GM12878 (cell line): ENCODE results near the gene CNPY2. TPM values are rescaled to one million over a fixed set of nuclear protein-coding genes. Genes with fewer than 3 reads are reported as not detected.

Source experiments
- BCL3 ChIP-seq: IDR thresholded peaks from 2 replicates; pipeline ENCODE4 v1.6.1; 2011; ENCODE audit warnings: borderline replicate concordance, low read depth, mild to moderate bottlenecking, moderate library complexity, low read length; ENCODE audit not compliant: insufficient read depth, poor library complexity, severe bottlenecking
- BHLHE40 ChIP-seq, 2 experiments: fragments of 450-650 bp in 1 of 2; IDR thresholded peaks; 2 replicates each; pipeline ENCODE4 v1.6.1; 2011 to 2017; ENCODE audit warnings: low read depth in 2 of 2, borderline replicate concordance in 1 of 2, improper control_type of control experiment in 1 of 2, low read length in 1 of 2, mild to moderate bottlenecking in 1 of 2
- CBX3 ChIP-seq: fragments of 200-600 bp; sonication (generic); IDR thresholded peaks from 2 replicates; pipeline ENCODE4 v1.6.1; 2016; ENCODE audit warnings: low read depth, borderline replicate concordance
- E2F8 ChIP-seq: fragments of 450-650 bp; IDR thresholded peaks from 2 replicates; pipeline ENCODE4 v1.6.1; 2018; ENCODE audit warnings: mild to moderate bottlenecking, low read depth, moderate library complexity; ENCODE audit not compliant: partially characterized antibody
- KLF5 ChIP-seq: fragments of 450-650 bp; IDR thresholded peaks from 2 replicates; pipeline ENCODE4 v1.6.1; 2014; ENCODE audit warnings: mild to moderate bottlenecking; ENCODE audit not compliant: partially characterized antibody
- MYC ChIP-seq: IDR thresholded peaks from 2 replicates; pipeline ENCODE4 v1.6.1; 2011; ENCODE audit warnings: mild to moderate bottlenecking, low read length, moderate library complexity, inconsistent platforms; ENCODE audit not compliant: insufficient read depth, insufficient replicate concordance, insufficient read length, severe bottlenecking
- NFIC ChIP-seq: IDR thresholded peaks from 2 replicates; pipeline ENCODE4 v1.6.1; 2012; ENCODE audit warnings: low read depth, mild to moderate bottlenecking, inconsistent platforms, low read length, moderate library complexity
- NFYA ChIP-seq: IDR thresholded peaks from 2 replicates; pipeline ENCODE4 v1.6.1; 2011; ENCODE audit warnings: low read depth, mild to moderate bottlenecking, low read length, improper control_type of control experiment, borderline replicate concordance
- NRF1 ChIP-seq: conservative IDR thresholded peaks from 2 replicates; pipeline ENCODE4 v1.6.1; 2011; ENCODE audit warnings: mild to moderate bottlenecking, low read depth, low read length, improper control_type of control experiment
- PAX8 ChIP-seq: fragments of 450-650 bp; IDR thresholded peaks from 2 replicates; pipeline ENCODE4 v1.6.1; 2017; ENCODE audit warnings: mild to moderate bottlenecking, moderate library complexity
- PML ChIP-seq: IDR thresholded peaks from 2 replicates; pipeline ENCODE4 v1.6.1; 2012; ENCODE audit warnings: low read length, inconsistent platforms
- RELA ChIP-seq: fragments of 450-650 bp; IDR thresholded peaks from 2 replicates; pipeline ENCODE4 v1.8.0; 2014; ENCODE audit warnings: borderline replicate concordance; ENCODE audit not compliant: partially characterized antibody
- SPI1 ChIP-seq: IDR thresholded peaks from 2 replicates; pipeline ENCODE4 v1.6.1; 2011; ENCODE audit warnings: low read depth, mild to moderate bottlenecking, low read length, moderate library complexity, borderline replicate concordance; ENCODE audit not compliant: insufficient read depth
- SREBF1 ChIP-seq: IDR thresholded peaks from 2 replicates; pipeline ENCODE4 v1.6.1; 2012; ENCODE audit warnings: mild to moderate bottlenecking, low read length
- STAT1 ChIP-seq: fragments of 450-650 bp; conservative IDR thresholded peaks from 2 replicates; pipeline ENCODE4 v1.6.1; 2014; ENCODE audit warnings: antibody characterized with exemption, mild to moderate bottlenecking
- SUZ12 ChIP-seq: fragments of 200-600 bp; sonication (generic); IDR thresholded peaks from one replicate; pipeline ENCODE4 v1.6.1; 2018; ENCODE audit warnings: antibody characterized with exemption, mild to moderate bottlenecking; ENCODE audit not compliant: unreplicated experiment
- polyA plus RNA-seq, 11 experiments: library from polyadenylated mRNA; depleted of rRNA in 4 of 11; unstranded in 6 of 11; stranded (reverse) in 5 of 11; fragments of >200 nt; fragmentation: Nextera tagmentation in 4 of 11; fragmentation: Illumina TruSeq in 1 of 11; extraction: Ambion mirVana in 4 of 11; extraction: Trizol in 1 of 11; gene quantifications; 1 replicate in 1 of 11; 2 replicates in 10 of 11; pipeline versions ENCODE4 v1.2.1 to v1.2.3, GENCODE V29; 2011 to 2016; ENCODE audit warnings: inconsistent platforms in 2 of 11, missing spikeins in 2 of 11, low read depth in 1 of 11
- total RNA-seq, 4 experiments: library from RNA; depleted of rRNA in 3 of 4; stranded (reverse); fragments of >200 nt in 3 of 4; fragmentation: Illumina TruSeq in 1 of 4; extraction: Trizol in 1 of 4; gene quantifications; 2 replicates each; pipeline versions ENCODE4 v1.2.1 to v1.2.3, GENCODE V29; 2013 to 2021
- TF ChIP-seq, protein P1 (sequence below): IDR thresholded peaks from 2 replicates; pipeline ENCODE4 v1.6.1; 2012; ENCODE audit warnings: low read depth, low read length, improper control_type of control experiment
- TF ChIP-seq, protein P2 (sequence below): fragments of 450-650 bp; formaldehyde crosslinking; IDR thresholded peaks from 2 replicates; pipeline ENCODE4 v1.4.0; 2020; ENCODE audit warnings: mild to moderate bottlenecking, moderate library complexity

CNPY2 gene
- total and polyA plus RNA-seq, 10 of the 15 experiments (the other 5 are each of a cell fraction or from before 2014, with no cell fraction given), result 25.0 to 276 (median 87.8) TPM

DNA sequence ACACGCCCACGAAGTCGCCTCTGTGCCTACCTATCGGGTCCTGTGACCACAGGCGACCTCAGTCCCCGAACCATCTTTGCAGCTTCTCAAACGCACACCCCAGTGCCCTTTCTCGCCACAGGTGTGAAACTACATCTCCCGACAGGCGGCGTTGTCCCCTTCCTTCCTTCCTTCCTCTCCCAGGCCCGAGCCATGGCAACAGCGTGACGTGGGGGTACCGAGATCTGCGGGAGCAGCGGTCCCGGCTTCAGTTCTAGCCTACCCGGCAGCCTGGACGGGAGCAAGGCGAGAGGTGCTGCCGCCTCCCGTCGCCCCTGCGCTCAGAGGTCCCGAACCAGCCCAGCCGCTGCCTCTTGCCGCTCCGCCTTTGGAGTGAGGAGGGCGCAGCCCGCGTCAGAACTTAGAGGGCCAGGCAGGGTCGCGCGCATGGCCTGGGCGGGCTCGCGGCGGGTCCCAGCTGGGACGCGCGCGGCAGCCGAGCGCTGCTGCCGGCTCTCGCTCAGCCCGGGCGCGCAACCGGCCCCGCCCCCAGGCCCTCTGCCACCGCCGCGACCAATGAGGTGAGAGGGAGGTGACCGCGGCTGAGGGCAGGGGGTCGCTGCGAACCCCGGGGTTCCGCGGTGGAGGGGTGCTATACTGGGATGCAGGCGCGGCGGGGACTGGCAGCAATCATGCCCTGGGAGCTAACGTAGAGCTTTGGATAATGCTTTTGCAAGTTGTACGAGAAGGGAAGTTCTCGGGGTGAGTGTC, 48.9 kb downstream of the CNPY2 start, which contains the start of gene COQ10A (continued):
- TF ChIP-seq BCL3 (no peak), CBX3 (no peak), MYC (no peak), RELA (no peak), SUZ12 (no peak), NFYA (no peak), STAT1 (no peak), NRF1 (no peak), PML (no peak), BHLHE40 (IDR thresholded peaks at IDR 0.05; ENCODE audit: borderline replicate concordance in 1 of 2, low read depth in 2 of 2, low read length in 1 of 2) (peak in 1 of 2 experiments; percentile 55; a peak in 2 of 4 replicates), E2F8 (no peak), KLF5 (peak; percentile 41), SREBF1 (no peak), NFIC (no peak), SPI1 (peak; percentile 32; the same call in 1 of the 2 replicates), PAX8 (no peak)
- TF ChIP-seq, protein P1, sequence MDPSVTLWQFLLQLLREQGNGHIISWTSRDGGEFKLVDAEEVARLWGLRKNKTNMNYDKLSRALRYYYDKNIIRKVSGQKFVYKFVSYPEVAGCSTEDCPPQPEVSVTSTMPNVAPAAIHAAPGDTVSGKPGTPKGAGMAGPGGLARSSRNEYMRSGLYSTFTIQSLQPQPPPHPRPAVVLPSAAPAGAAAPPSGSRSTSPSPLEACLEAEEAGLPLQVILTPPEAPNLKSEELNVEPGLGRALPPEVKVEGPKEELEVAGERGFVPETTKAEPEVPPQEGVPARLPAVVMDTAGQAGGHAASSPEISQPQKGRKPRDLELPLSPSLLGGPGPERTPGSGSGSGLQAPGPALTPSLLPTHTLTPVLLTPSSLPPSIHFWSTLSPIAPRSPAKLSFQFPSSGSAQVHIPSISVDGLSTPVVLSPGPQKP, result no peak
- TF ChIP-seq, protein P2, sequence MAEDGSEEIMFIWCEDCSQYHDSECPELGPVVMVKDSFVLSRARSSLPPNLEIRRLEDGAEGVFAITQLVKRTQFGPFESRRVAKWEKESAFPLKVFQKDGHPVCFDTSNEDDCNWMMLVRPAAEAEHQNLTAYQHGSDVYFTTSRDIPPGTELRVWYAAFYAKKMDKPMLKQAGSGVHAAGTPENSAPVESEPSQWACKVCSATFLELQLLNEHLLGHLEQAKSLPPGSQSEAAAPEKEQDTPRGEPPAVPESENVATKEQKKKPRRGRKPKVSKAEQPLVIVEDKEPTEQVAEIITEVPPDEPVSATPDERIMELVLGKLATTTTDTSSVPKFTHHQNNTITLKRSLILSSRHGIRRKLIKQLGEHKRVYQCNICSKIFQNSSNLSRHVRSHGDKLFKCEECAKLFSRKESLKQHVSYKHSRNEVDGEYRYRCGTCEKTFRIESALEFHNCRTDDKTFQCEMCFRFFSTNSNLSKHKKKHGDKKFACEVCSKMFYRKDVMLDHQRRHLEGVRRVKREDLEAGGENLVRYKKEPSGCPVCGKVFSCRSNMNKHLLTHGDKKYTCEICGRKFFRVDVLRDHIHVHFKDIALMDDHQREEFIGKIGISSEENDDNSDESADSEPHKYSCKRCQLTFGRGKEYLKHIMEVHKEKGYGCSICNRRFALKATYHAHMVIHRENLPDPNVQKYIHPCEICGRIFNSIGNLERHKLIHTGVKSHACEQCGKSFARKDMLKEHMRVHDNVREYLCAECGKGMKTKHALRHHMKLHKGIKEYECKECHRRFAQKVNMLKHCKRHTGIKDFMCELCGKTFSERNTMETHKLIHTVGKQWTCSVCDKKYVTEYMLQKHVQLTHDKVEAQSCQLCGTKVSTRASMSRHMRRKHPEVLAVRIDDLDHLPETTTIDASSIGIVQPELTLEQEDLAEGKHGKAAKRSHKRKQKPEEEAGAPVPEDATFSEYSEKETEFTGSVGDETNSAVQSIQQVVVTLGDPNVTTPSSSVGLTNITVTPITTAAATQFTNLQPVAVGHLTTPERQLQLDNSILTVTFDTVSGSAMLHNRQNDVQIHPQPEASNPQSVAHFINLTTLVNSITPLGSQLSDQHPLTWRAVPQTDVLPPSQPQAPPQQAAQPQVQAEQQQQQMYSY (CRISPR knock-in tag), result no peak
